ENCODE measurements around the gene NCR1.
"Not testable (repeated sequence)": the region's sequence is repeated elsewhere in the genome, so short reads cannot be mapped to it uniquely, and the experiment has no call there.

Gene NCR1, protein sequence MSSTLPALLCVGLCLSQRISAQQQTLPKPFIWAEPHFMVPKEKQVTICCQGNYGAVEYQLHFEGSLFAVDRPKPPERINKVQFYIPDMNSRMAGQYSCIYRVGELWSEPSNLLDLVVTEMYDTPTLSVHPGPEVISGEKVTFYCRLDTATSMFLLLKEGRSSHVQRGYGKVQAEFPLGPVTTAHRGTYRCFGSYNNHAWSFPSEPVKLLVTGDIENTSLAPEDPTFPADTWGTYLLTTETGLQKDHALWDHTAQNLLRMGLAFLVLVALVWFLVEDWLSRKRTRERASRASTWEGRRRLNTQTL

DNA sequence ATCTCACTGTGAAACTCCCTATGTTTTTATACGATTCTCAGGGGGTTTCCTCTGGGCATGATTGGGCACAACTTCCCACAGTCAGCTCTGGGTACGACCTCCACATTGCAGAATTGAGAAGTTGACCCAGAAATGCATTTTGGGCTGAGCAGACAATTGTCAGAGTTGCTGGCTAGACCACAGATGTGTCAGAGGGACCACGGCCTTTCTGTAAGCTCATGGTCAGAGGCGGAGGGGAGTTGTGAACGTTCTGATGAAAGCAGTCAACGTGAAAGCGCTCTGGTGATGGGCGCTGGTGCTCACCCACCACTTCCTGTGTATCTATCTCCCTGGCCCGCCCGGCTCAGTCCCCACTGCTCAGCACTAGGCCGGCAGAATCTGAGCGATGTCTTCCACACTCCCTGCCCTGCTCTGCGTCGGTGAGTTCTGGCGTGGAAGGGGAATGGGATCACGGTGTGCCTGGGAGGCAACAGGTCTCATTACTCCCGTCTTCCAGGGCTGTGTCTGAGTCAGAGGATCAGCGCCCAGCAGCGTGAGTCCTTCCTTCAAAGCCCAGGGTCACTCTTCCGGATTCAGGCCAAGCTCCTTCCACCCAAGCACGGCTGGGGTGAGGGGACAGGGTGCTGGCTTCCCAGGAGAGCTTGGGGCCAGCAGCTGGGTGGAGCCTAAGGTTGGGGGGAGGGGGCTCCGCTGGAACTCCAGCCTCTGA, at the start of gene NCR1:
NCR1 (plus strand) TSS at position 346 of the 709 bp plus-strand sequence; CDS start at position 386, 40 bp downstream.
- DNase-seq (ENCODE audit: low read depth in 2 of 2): no peak

DNA sequence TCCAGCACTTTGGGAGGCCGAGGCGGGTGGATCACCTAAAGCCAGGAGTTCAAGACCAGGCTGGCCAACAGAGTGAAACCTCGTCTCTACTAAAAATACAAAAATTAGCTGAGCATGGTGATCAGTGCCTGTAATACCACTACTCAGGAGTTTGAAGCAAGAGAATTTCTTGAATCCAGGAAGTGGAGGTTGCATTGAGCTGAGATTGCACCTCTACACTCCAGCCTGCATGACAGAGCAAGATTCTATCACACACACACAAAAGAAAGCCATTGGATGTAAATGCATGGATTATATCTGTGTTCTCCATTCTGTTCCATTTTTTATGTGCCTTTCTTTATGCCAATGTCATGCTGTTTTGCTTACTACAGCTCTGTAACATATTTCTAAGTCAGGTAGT, 47.5 kb upstream of the NCR1 start:
- not testable (repeated sequence) for DNase-seq (ENCODE audit: low read depth in 2 of 2)

DNA sequence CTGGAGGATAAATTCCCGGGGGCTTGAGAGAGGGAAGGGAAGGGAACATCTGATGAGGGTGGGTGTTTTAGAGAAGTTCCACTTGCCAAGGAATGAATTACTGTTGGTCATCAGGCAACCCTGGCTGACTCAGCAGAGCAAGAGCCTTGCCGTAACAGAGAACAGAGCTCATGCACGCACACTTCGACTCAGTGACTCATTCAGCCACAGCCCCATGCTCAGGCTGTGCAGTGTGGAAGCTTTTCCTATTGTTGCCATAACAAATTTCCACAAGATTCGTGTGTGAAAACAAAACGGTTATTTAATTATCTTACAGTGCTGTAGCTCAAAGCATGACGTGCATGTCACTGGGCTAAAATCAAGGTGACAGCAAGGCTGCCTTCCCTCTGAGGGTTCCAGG, 46.5 kb upstream of the NCR1 start:
- DNase-seq (ENCODE audit: low read depth in 2 of 2): not testable (repeated sequence)

DNA sequence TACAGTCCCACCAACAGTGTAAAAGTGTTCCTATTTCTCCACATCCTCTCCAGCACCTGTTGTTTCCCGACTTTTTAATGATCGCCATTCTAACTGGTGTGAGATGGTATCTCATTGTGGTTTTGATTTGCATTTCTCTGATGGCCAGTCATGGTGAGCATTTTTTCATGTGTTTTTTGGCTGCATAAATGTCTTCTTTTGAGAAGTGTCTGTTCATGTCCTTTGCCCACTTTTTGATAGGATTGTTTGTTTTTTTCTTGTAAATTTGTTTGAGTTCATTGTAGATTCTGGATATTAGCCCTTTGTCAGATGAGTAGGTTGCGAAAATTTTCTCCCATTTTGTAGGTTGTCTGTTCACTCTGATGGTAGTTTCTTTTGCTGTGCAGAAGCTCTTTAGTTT, 42.5 kb upstream of the NCR1 start:
- not testable (repeated sequence) for DNase-seq (ENCODE audit: low read depth in 2 of 2)

DNA sequence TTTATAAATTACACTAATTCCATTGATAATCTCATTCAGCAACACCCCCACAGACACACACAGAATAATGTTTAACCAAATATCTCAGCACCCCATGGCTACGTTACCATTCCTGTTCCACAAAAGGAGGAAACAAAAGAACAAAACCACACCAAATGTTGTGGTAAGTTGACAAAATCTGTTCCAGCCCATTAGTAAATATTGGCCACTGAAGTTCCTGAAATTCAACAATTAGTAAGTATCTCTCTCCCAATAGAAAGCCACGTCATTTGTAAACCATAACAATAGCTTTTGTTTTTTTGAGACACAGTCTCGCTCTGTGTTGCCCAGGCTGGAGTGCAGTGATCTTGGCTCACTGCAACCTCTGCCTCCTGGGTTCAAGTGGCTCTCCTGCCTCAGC, 34.3 kb upstream of the NCR1 start:
- DNase-seq (ENCODE audit: low read depth in 2 of 2): no peak

DNA sequence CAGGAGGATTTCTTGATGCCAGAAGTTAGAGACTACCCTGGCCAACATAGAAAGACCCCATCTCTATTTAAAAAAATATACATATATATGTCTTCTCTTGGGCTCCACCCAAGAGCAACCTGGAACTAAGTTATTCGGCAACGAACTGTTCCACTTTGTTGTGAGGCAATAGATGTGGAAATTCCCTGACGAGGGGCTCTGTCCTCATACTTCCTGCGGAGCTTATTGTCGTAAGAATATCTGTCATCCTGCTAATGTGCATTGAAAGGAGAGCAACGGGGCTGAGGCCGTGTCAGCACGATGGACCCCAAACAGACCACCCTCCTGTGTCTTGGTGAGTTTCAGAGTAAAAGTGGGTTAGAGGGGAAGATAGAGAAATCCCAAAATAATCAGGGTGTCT, 32.0 kb upstream of the NCR1 start, which contains the start of gene FCAR:
FCAR (plus strand) TSS at position 246 of the 400 bp plus-strand sequence; CDS start at position 301, 55 bp downstream.
- DNase-seq (ENCODE audit: low read depth in 2 of 2): no peak

DNA sequence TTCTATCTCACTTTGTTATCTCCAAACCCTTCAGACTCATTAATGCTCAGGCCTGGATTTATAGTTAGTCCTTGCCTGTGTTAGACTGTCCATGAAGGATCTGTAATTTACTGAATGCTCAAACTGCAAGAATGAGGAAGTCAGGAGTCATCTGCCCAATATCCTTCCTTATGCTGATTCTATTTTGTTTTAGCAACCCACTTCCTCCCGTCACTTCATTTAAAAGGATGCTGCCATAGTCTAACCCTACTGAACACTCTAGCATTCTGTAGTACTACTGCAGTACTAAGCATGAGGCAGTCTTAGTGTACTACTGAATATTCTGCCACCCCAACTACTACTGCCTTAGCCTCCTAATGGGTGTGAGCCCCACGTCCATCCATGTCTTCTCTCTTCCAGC, 30.4 kb upstream of the NCR1 start:
- no peak for DNase-seq (ENCODE audit: low read depth in 2 of 2)

DNA sequence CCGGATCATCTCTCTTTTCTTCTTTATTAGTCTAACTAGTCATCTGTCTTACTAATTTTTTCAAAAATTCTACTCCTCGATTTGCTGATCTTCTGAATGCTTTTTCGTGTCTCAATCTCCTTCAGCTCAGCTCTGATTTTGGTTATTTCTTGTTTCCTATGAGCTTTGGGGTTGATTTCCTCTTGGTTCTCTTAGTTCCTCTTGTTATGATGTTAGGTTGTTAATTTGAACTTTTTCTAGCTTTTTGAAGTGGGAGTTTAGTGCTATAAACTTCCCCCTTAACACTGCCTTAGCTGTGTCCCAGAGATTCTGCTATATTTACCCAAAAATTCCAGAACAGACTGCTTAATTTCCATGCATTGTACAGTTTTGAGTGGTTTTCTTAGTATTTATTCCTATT, 28.5 kb upstream of the NCR1 start:
- no peak for DNase-seq (ENCODE audit: low read depth in 2 of 2)

DNA sequence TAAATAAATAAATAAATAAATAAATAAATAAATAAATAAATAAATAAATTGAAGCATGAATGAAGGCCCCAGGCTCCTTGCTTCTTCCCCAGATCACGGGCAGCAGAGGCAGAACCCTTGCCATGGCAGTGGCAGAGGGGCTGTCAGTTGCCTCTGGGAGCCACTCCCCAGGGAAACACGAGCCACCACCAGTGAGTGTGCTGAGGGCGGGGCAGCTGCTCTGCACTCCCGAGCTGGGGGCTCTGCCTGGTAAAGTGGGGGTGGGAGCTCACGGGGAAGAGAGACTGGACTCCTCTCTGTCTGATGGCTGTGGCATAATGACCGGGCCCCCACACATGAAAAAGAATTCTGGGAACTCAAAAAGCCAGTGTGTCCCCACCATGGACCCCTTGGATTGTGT, 24.1 kb upstream of the NCR1 start:
- DNase-seq (ENCODE audit: low read depth in 2 of 2): no peak

DNA sequence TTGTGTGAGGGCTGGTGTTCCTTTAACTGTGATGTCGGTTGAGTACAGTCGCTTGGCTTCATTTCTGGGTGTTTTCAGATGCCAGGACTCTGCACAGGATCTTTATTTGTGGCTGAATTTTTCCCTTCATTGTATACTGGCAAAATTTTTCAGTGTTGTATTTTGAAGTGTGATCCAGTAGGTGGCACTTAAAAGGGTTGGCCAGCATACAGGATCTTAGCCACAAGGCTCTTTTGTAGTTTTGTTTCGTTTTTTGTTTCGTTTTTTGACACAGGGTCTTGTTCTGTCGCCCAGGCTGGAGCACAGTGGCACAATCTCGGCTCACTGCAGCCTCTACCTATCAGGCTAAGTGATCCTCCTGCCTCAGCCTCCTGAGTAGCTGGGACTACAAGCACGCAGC, 23.2 kb upstream of the NCR1 start:
- DNase-seq (ENCODE audit: low read depth in 2 of 2): no peak

DNA sequence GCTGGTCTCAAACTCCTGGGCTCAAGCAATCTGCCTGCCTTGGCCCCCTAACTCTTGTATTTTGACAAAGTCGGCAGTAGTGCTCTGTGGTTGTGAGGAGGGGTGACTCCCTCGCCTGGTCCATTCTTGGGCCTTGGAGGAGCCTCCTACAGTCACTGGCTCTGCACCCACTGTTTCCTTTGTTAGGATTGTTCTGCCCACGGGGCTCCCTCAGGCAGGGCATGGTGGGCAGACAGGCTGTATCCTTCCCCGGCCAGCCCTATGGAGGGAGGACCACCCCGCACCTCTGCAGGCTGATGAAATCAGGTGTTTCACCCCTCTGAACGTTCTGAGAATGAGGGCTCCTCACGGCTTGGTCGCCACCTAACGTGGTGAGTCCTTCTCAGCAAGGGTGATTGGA, 22.7 kb upstream of the NCR1 start:
- DNase-seq (ENCODE audit: low read depth in 2 of 2): no peak

DNA sequence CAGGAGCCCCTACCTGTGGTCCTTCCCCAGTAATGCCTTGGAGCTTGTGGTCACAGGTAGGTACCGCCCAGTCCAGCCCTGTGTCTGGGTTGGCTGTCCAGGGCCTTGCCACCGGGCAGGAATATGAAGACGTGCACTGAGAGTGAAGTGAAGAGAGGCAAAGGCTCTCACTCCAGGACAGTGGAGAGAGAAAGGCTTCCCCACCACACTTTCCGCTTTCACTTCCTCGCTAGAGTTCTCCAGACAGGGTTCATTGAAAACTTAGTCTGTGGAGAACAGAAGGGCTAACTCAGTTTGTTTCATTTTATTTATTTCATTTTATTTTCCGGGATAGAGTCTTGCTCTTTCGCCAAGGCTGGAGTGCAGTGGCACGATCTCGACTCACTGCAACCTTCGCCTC, 17.7 kb upstream of the NCR1 start:
- no peak for DNase-seq (ENCODE audit: low read depth in 2 of 2)

DNA sequence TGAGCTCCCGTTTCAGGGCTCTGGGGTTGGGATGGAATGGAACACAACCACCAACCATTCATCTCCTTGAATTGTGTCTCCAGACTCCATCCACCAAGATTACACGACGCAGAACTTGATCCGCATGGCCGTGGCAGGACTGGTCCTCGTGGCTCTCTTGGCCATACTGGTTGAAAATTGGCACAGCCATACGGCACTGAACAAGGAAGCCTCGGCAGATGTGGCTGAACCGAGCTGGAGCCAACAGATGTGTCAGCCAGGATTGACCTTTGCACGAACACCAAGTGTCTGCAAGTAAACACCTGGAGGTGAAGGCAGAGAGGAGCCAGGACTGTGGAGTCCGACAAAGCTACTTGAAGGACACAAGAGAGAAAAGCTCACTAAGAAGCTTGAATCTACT, 16.4 kb upstream of the NCR1 start:
- DNase-seq (ENCODE audit: low read depth in 2 of 2): no peak

DNA sequence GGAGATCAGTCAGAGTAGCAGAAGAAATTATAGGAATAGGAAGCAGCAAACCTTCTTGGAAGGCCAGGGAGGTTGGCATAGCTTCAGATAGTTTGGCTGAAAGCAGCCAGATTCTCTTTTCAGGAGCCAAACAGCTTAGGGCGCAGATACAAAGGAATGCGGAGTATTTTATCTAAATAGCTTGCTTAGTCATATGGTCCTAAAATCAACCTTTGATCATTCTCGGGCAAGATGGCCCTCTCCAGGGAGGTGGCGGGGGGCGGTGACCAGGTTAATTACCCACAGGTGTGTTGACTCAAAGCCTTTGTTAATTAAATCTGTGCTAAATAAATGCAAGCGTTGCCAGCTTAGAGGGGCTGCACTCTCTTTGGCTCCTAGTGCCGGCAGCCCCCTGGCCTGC, 12.5 kb upstream of the NCR1 start:
- no peak for DNase-seq (ENCODE audit: low read depth in 2 of 2)

DNA sequence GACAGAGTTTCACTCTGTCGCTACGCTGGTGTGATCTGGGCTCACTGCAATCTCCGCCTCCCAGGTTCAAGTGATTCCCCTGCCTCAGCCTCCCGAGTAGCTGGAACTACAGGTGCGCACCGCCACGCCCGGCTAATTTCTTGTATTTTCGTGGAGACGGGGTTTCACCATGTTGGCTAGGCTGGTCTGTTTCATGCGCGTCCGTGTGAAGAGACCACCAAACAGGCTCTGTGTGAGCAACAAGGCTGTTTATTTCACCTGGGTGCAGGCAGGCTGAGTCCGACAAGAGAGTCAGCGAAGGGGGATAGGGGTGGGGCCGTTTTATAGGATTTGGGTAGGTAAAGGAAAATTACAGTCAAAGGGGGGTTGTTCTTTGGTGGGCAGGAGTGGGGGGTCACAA, 11.8 kb upstream of the NCR1 start:
- DNase-seq (ENCODE audit: low read depth in 2 of 2): not testable (repeated sequence)

DNA sequence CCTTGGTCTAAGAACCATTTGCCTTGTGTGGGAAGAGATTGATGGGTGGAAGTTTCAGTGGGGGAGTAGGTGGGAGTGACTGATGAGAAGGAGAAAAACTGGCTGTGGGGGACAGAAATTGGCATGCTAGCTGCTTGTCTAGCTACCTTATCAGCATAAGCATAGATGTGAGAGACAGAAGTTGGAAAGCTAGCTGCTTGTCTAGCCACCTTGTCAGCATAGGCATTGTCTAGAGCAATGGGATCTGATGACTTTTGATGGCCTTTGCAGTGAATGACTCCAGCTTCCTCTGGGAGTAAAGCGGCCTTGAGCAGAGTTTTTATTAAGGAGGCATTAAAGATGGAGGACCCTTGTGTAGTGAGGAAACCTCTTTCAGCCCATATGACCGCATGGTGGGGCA, 9.9 kb upstream of the NCR1 start:
- DNase-seq (ENCODE audit: low read depth in 2 of 2): no peak

DNA sequence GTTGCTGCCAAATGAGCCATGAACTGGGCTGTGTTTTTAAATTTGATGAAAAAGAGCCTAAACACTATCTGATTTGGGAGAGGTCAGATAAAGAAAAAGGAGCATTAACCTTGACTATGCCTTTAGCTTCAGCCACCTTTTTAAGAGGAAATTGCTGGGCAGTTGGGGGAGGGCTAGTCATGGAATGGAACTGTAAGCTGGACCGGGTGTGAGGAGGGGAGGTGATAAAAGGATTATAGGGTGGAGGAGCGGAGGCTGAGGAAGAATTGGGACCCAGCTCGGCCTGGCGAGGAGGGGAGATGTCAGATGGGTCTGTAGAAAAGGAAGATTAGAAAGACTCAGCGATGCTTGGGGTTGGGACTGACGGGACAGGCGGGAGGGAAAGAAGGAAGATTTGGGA, 7.3 kb upstream of the NCR1 start:
- not testable (repeated sequence) for DNase-seq (ENCODE audit: low read depth in 2 of 2)

DNA sequence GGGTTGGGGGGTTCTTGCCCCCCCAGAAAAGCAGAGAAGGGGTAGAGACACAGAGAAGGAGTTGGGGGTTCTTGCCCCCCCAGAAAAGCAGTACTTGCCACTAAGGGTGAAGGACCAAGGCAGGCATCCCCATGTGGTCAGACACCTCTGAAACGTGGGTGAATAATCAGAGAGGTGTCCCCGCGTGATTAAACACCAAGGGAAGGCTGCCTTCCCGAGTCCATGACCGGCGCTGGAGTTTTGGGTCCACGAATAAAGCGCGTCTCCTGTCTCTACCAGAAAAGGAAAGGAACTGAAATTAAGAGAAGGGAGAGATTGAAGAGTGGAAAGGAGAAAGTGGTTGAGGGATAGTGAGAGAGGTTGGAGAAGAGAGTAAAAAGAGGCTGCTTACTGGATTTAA, 6.3 kb upstream of the NCR1 start:
- not testable (repeated sequence) for DNase-seq (ENCODE audit: low read depth in 2 of 2)

DNA sequence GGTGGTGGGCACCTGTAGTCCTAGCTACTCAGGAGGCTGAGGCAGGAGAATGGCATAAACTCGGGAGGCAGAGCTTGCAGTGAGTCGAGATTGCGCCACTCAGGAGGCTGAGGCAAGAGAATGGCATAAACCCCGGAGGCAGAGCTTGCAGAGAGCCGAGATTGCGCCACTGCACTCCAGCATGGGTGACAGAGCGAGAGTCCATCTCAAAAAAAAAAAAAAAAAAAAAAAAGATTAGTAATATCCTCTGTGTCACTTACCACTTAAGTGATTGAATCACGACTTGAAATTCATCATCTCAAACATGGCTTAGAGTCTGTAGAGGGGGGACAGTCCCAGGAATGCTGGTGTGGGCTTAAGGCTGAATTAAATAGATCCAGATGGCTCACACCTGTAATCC, 4.8 kb upstream of the NCR1 start:
- DNase-seq (ENCODE audit: low read depth in 2 of 2): not testable (repeated sequence)

DNA sequence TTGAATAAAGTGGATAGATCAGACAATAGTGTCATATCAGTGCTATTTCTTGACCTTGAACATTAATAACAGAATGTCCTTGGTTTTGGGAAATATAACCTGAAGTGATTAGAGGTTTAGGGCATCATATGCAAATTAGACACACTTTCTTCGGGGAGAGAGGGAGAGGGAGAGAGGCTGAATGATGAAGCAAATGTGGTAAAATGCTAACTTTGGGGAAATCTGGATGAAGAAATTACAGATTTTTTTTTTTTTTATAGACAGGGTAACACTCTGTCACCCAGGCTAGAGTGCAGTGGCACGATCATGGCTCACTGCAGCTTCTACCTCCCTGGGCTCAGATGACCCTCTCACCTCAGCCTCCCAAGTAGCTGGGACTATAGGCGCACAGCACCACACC, 3.9 kb upstream of the NCR1 start:
- DNase-seq (ENCODE audit: low read depth in 2 of 2): no peak

DNA sequence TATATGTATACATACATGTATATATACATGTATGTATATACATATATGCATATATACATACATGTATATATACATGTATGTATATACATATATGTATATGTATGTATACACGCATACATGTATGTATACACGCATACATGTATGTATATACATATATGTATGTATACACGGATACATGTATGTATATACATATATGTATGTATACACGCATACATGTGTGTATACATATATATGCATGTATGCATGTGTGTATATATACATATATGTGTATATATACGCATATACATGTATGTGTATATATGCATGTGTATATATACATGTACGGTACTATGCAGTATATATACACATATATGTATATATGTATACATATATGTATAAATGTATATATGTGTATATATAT, 2.6 kb upstream of the NCR1 start:
- no peak for DNase-seq (ENCODE audit: low read depth in 2 of 2)

DNA sequence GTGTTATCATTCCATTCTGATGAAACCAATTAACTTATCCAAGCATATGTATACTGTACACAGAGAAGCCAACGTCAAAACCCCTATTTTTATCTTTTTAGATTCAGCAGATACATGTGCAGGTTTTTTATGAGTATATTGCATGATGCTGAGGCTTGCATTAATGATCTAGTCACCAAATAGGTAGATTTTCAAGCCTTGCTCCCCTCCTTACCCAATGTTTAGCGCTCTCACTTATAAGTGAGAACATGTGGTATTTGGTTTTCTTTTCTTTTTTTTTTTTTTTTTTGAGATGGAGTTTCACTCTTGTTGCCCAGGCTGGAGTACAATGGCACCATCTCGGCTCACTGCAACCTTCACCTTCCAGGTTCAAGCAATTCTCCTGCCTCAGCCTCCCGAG, 1.7 kb upstream of the NCR1 start:
- not testable (repeated sequence) for DNase-seq (ENCODE audit: low read depth in 2 of 2)

DNA sequence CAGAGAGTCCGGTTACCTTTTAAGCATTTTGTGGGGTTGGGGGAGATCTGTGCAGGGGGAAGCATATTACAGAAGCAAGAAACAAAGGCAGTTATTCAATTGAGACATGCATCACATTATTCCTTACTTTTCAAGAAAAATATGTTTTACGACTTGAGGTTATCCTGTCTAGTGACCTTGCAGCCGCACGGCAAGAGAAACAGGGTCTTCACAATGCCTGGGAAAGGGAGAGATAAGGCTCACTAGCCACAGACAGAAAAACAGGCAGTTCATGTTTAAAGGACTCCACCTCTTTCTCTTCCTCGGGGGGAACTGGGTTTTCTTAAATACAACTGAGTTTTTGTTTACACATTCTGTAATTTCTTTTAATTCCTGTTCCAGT, 536 bp upstream of the NCR1 start:
- no peak for DNase-seq (ENCODE audit: low read depth in 2 of 2)

DNA sequence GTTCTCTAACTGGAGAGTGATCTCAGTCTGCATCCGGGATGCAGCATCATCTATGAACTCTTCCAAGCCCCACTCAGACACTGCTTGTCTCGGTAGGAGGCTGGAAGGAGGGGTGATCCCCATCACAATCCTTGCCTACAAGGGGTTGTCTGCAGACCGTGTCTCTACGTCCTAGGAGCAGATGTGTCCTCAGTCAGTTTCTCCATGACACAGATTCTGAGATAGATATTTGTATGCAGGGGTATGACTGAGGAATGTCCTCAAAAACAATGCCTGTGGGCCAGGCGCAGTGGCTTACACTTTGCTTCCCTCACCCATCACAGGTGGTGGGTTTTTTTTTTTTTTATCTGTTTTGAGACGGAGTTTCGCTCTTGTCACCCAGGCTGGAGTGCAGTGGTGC, 871 bp downstream of the NCR1 start:
- DNase-seq (ENCODE audit: low read depth in 2 of 2): no peak
